HepG2 (cell line): Measurements from ENCODE around the gene ZNF865. TPM values are rescaled to one million over a fixed set of nuclear protein-coding genes. Genes with fewer than 3 reads are reported as not detected.

Experiments used
- ATAC-seq: fragments of 200-7000 bp; cut with Tn5 transposase; 3 replicates; pipeline ENCODE4 v1.9.1; 2020; ENCODE audit warnings: mild to moderate bottlenecking, moderate library complexity
- BruUV-seq: library from RNA; stranded (reverse); fragments of 400-500 nt; replicated peaks from 2 replicates; lab custom pipeline; 2021; lab: Mats Ljungman, UMichigan
- CTCF ChIA-PET: fragments of 300-600 bp; formaldehyde crosslinking; extraction: SDS; loops from one replicate; lab custom pipeline; 2021; ENCODE audit warnings: low total read pairs, inconsistent platforms, low intra/inter-chr PET ratio; lab: Yijun Ruan, JAX
- POLR2A ChIA-PET: fragments of 350-600 bp; sonication (Branson Sonifier 250); formaldehyde crosslinking; loops from one replicate; lab custom pipeline; 2020; ENCODE audit warnings: antibody characterized with exemption, inconsistent platforms; lab: Yijun Ruan, JAX
- DNase-seq: peaks from one replicate; pipeline ENCODE4 v3.0.0-alpha.2; 2015; ENCODE audit warnings: low spot score
- FAIRE-seq: peaks from 3 replicates; lab custom pipeline; 2011; peaks lifted over from hg19 to GRCh38; lab: Jason Lieb, UNC
- H2AFZ ChIP-seq: one replicate; pipeline ENCODE4 v1.6.1; 2011; ENCODE audit warnings: low read length, inconsistent platforms
- H3K27ac ChIP-seq: fragments of 300-600 bp; 3 replicates; pipeline ENCODE4 v1.8.0; 2011; ENCODE audit warnings: mixed run types, mild to moderate bottlenecking, mixed read lengths, low read length, inconsistent platforms; ENCODE audit not compliant: insufficient read depth; ENCODE audit errors: extremely low read length
- H3K27me3 ChIP-seq, 2 experiments: fragments of 200-600 bp in 1 of 2; 2 replicates in 1 of 2; 3 replicates in 1 of 2; pipeline versions ENCODE4 v1.6.0 to v1.8.0; 2011; ENCODE audit warnings: low read length in 2 of 2, mild to moderate bottlenecking in 2 of 2, moderate library complexity in 2 of 2, inconsistent platforms in 1 of 2; ENCODE audit not compliant: insufficient read depth in 2 of 2, control insufficient read depth in 1 of 2
- H3K36me3 ChIP-seq, 2 experiments: fragments of 200-600 bp in 1 of 2; replicated peaks in 1 of 2; 2 replicates in 1 of 2; 3 replicates in 1 of 2; pipeline versions ENCODE4 v1.5.1 to v1.8.0; 2011; ENCODE audit warnings: low read length in 2 of 2, inconsistent platforms in 1 of 2; ENCODE audit not compliant: insufficient read depth in 2 of 2, control insufficient read depth in 1 of 2
- H3K4me1 ChIP-seq: 2 replicates; pipeline ENCODE4 v1.5.1; 2012; ENCODE audit warnings: low read length, inconsistent platforms; ENCODE audit not compliant: insufficient read depth
- H3K4me2 ChIP-seq: 2 replicates; pipeline ENCODE4 v1.6.0; 2011; ENCODE audit warnings: low read depth, low read length, inconsistent platforms
- H3K4me3 ChIP-seq, 3 experiments: fragments of 200-600 bp in 1 of 3; sonication (generic), shearing (Covaris generic) in 1 of 3; replicated peaks in 1 of 3; 2 replicates each; pipeline ENCODE4 v1.5.1; 2011 to 2016; ENCODE audit warnings: low read length in 3 of 3, inconsistent platforms in 2 of 3, low read depth in 2 of 3, mild to moderate bottlenecking in 2 of 3, control low read depth in 1 of 3, mixed read lengths in 1 of 3; ENCODE audit not compliant: insufficient read depth in 1 of 3
- H3K79me2 ChIP-seq: one replicate; pipeline ENCODE4 v1.6.1; 2011; ENCODE audit warnings: low read length, inconsistent platforms; ENCODE audit not compliant: insufficient read depth
- H3K9ac ChIP-seq: 2 replicates; pipeline ENCODE4 v1.6.0; 2011; ENCODE audit warnings: mild to moderate bottlenecking, low read depth, low read length, inconsistent platforms; ENCODE audit not compliant: insufficient read depth
- H3K9me3 ChIP-seq: 2 replicates; pipeline ENCODE4 v1.5.1; 2012; ENCODE audit warnings: mild to moderate bottlenecking, low read length
- H4K20me1 ChIP-seq: 2 replicates; pipeline ENCODE4 v1.6.0; 2011; ENCODE audit warnings: inconsistent platforms, mild to moderate bottlenecking, low read length, moderate library complexity; ENCODE audit not compliant: insufficient read depth
- POLR2A ChIP-seq, 2 experiments: IDR thresholded peaks; 2 replicates each; pipeline ENCODE4 v1.6.1; 2011; ENCODE audit warnings: low read depth in 2 of 2, low read length in 2 of 2, mild to moderate bottlenecking in 1 of 2, moderate library complexity in 1 of 2; ENCODE audit not compliant: insufficient read depth in 1 of 2
- SRSF4 ChIP-seq: fragments of 200-400 bp; formaldehyde crosslinking; IDR thresholded peaks from one replicate; pipeline ENCODE4 v1.6.1; 2018; ENCODE audit warnings: mild to moderate bottlenecking, low read depth, low read length, moderate library complexity; ENCODE audit not compliant: poor library complexity, severe bottlenecking
- ZC3H13 ChIP-seq: sonication (generic); formaldehyde crosslinking; IDR thresholded peaks from 2 replicates; pipeline ENCODE4 v1.8.1; 2023; ENCODE audit warnings: mild to moderate bottlenecking, missing genetic modification reagents, moderate library complexity
- ZFYVE20 ChIP-seq: sonication (generic); formaldehyde crosslinking; IDR thresholded peaks from 2 replicates; pipeline ENCODE4 v1.8.0; 2023; ENCODE audit warnings: low read depth, mild to moderate bottlenecking, moderate library complexity, missing genetic modification reagents, borderline replicate concordance
- WGBS: methylation state at CpG from one replicate; pipeline ENCODE4 v1.1.6; 2017; ENCODE audit warnings: low lambda C conversion rate; 5-methylcytosine and 5-hydroxymethylcytosine counted together
- in situ Hi-C: cut with HindIII; loops from 2 replicates; pipeline ENCODE4 v1.10.0; 2017; ENCODE audit warnings: low pct_unique_long_range_greater_than_20kb; ENCODE audit not compliant: extremely low pct_ligation_motif_present
- intact Hi-C: fragments of 100-400 bp; cut with micrococcal nuclease; formaldehyde crosslinking; loops from one replicate; pipeline ENCODE4 v1.10.0; 2022; ENCODE audit not compliant: unreplicated experiment
- polyA plus RNA-seq, 8 experiments: library from polyadenylated mRNA; depleted of rRNA in 3 of 8; stranded (reverse) in 7 of 8; unstranded in 1 of 8; fragments of >200 nt; fragmentation: Illumina TruSeq in 4 of 8; extraction: Trizol in 4 of 8; gene quantifications; 2 replicates each; pipeline versions ENCODE4 v1.2.1 to v1.2.3, GENCODE V29; 2011 to 2016; ENCODE audit warnings: low read depth in 4 of 8, missing spikeins in 1 of 8, mixed read lengths in 1 of 8; ENCODE audit not compliant: insufficient read depth in 1 of 8
- total RNA-seq, 5 experiments: library from RNA; depleted of rRNA; stranded (reverse); fragments of >200 nt; fragmentation: Illumina TruSeq; extraction: Trizol; gene quantifications; 2 replicates each; pipeline ENCODE4 v1.2.3, GENCODE V29; 2016; ENCODE audit warnings: low read depth in 1 of 5
- TF ChIP-seq, protein P1 (sequence below), 2 experiments: sonication (generic) in 1 of 2; formaldehyde crosslinking in 1 of 2; IDR thresholded peaks; 2 replicates each; pipeline versions ENCODE4 v1.4.0 to v1.6.1; 2016 to 2020; ENCODE audit warnings: borderline replicate concordance in 1 of 2, low read depth in 1 of 2, mild to moderate bottlenecking in 1 of 2, missing genetic modification reagents in 1 of 2
- TF ChIP-seq, protein P2 (sequence below): sonication (generic); formaldehyde crosslinking; IDR thresholded peaks from 2 replicates; pipeline ENCODE4 v1.4.0; 2020; ENCODE audit warnings: missing genetic modification reagents
- TF ChIP-seq, protein P3 (sequence below): sonication (generic); formaldehyde crosslinking; IDR thresholded peaks from 2 replicates; pipeline ENCODE4 v1.8.1; 2023; ENCODE audit warnings: mild to moderate bottlenecking, missing genetic modification reagents
- TF ChIP-seq, protein P4 (sequence below): sonication (generic); IDR thresholded peaks from 2 replicates; pipeline ENCODE4 v1.6.1; 2016; ENCODE audit warnings: low read depth, borderline replicate concordance

Gene ZNF865
- total and polyA plus RNA-seq, 2 of the 13 experiments (the other 11 are each of a cell fraction or from before 2014, with no cell fraction given) = 0.93 to 1.0 TPM

DNA sequence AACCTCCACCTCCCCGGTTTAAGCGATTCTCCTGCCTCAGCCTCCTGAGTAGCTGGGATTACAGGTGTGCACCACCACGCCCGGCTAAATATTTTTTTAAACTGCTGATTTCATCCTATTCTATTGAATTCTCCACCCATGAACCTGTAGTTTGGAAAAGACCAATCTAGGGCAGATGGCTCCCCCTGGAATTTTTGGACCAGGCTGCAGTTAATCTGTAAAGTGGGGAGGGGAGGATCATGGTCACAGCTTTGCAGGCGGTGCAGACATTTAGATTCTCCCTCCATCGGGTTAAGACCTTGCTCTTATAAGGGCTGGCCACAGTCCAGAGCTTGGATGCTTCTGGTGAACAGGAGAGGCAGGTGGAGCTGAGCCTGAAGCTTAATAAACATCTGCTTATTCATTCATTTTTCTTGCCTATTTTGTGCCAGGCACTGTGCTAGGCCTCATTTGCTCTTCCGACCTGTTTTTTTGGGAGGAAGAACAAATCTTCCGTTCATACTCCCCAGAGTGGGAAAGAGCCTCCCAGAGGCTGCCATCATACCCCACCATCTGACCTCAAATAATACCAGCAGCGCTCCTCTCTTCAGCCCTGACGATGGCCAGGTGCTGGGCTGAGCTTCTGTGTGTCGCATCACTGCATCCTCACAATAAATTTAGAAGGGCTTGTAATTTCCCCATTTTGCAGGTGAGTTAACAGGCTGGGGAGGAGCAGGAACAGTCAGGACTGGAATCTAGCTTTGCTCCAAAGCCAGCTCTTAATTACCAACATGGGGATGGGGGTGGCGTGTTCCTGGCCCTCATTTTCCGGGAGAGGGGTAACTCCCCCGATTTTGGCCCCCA lies 41.7 kb downstream of the ZNF865 start:
- ATAC-seq (no peak), DNase-seq (no peak), FAIRE-seq (no peak)
- peak overlapping the region; percentile 78 to 96 (median 96) for H3K4me3 ChIP-seq
- 76% methylated on average over 11 of the region's 14 CpGs for WGBS
- CTCF ChIA-PET = no interaction called here
- peaks cover 51% of the 10 kb centered on the region for H3K4me1 ChIP-seq
- H4K20me1 ChIP-seq = no peaks in the 10 kb centered on the region
- no peaks in the 10 kb centered on the region; a peak in 1 of 5 replicates for H3K27me3 ChIP-seq
- peaks cover 0 to 10% of the 10 kb centered on the region in 2 experiments; a peak in 2 of 5 replicates for H3K36me3 ChIP-seq
- POLR2A ChIA-PET = interaction anchor here (0.7 to 1.1 kb wide), 5 partner anchors 9 to 185 kb away, joined by 3 to 5 read pairs (median 4); partner anchors contain the start of gene ZNF628
- TF ChIP-seq, protein P1, sequence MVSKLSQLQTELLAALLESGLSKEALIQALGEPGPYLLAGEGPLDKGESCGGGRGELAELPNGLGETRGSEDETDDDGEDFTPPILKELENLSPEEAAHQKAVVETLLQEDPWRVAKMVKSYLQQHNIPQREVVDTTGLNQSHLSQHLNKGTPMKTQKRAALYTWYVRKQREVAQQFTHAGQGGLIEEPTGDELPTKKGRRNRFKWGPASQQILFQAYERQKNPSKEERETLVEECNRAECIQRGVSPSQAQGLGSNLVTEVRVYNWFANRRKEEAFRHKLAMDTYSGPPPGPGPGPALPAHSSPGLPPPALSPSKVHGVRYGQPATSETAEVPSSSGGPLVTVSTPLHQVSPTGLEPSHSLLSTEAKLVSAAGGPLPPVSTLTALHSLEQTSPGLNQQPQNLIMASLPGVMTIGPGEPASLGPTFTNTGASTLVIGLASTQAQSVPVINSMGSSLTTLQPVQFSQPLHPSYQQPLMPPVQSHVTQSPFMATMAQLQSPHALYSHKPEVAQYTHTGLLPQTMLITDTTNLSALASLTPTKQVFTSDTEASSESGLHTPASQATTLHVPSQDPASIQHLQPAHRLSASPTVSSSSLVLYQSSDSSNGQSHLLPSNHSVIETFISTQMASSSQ (IDR thresholded peaks at IDR 0.05; ENCODE audit: low read depth) = no peak
- TF ChIP-seq, protein P1 (CRISPR knock-in tag; IDR thresholded peaks at IDR 0.05; ENCODE audit: borderline replicate concordance) = no peak
- TF ChIP-seq, protein P2, sequence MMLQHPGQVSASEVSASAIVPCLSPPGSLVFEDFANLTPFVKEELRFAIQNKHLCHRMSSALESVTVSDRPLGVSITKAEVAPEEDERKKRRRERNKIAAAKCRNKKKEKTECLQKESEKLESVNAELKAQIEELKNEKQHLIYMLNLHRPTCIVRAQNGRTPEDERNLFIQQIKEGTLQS (CRISPR knock-in tag) = no peak
- 0 out of 2 replicates have a peak, but pooled peaks have one; percentile 24 for TF ChIP-seq ZFYVE20 (CRISPR knock-in tag)
- no peak for TF ChIP-seq SRSF4
- 0 out of 4 replicates have a peak, but pooled peaks of 1 of the 2 experiments have one; percentile 14 for TF ChIP-seq POLR2A (IDR thresholded peaks at IDR 0.05; ENCODE audit: insufficient read depth in 1 of 2, low read depth in 2 of 2, low read length in 2 of 2)
- TF ChIP-seq, protein P3, sequence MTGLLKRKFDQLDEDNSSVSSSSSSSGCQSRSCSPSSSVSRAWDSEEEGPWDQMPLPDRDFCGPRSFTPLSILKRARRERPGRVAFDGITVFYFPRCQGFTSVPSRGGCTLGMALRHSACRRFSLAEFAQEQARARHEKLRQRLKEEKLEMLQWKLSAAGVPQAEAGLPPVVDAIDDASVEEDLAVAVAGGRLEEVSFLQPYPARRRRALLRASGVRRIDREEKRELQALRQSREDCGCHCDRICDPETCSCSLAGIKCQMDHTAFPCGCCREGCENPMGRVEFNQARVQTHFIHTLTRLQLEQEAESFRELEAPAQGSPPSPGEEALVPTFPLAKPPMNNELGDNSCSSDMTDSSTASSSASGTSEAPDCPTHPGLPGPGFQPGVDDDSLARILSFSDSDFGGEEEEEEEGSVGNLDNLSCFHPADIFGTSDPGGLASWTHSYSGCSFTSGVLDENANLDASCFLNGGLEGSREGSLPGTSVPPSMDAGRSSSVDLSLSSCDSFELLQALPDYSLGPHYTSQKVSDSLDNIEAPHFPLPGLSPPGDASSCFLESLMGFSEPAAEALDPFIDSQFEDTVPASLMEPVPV (CRISPR knock-in tag) = peak; percentile 23; the same call in 1 of the 2 replicates
- peak; percentile 7; the same call in 1 of the 2 replicates for TF ChIP-seq ZC3H13 (CRISPR knock-in tag)
- TF ChIP-seq, protein P4, sequence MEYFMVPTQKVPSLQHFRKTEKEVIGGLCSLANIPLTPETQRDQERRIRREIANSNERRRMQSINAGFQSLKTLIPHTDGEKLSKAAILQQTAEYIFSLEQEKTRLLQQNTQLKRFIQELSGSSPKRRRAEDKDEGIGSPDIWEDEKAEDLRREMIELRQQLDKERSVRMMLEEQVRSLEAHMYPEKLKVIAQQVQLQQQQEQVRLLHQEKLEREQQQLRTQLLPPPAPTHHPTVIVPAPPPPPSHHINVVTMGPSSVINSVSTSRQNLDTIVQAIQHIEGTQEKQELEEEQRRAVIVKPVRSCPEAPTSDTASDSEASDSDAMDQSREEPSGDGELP = 0 out of 2 replicates have a peak, but pooled peaks have one; percentile 7
- in situ Hi-C loops = no loop called here
- peak overlapping the region; percentile 86 for H3K9ac ChIP-seq
- H3K27ac ChIP-seq = peak overlapping the region; percentile 76
- intact Hi-C loops = no loop called here
- H2AFZ ChIP-seq = no peak overlapping the region
- no peaks in the 10 kb centered on the region for H3K9me3 ChIP-seq
- BruUV-seq = no TSS peak
- peaks cover 34% of the 10 kb centered on the region for H3K79me2 ChIP-seq
- peak overlapping the region; percentile 82 for H3K4me2 ChIP-seq
